Activated naive CD8-positive, alpha-beta T cell treated with anti-CD3 and anti-CD28 coated beads, Interleukin-2, amount 50 U/mL, for 24 hours (primary cell): ENCODE measurements around the gene ALDOC.

Source experiments
- ATAC-seq: fragments of 150-1000 bp; cut with Tn5 transposase; one replicate; pipeline ENCODE4 v1.10.0; 2021
- DNase-seq: peaks from one replicate; pipeline ENCODE4 v3.0.0; 2021
- H3K27ac Mint-ChIP-seq: one replicate; pipeline ENCODE4 v1.8.0; 2021; ENCODE audit warnings: mild to moderate bottlenecking, mixed read lengths
- H3K27me3 Mint-ChIP-seq: one replicate; pipeline ENCODE4 v1.8.0; 2021; ENCODE audit warnings: mixed read lengths
- H3K36me3 Mint-ChIP-seq: one replicate; pipeline ENCODE4 v1.8.0; 2021; ENCODE audit warnings: low read depth, mixed read lengths
- H3K4me1 Mint-ChIP-seq: one replicate; pipeline ENCODE4 v1.8.0; 2021; ENCODE audit warnings: mixed read lengths
- H3K4me3 Mint-ChIP-seq: one replicate; pipeline ENCODE4 v1.8.0; 2021; ENCODE audit warnings: mild to moderate bottlenecking, moderate library complexity, mixed read lengths
- H3K9me3 Mint-ChIP-seq: one replicate; pipeline ENCODE4 v1.8.0; 2021; ENCODE audit warnings: mixed read lengths

Gene ALDOC

GRCh38 chr17:28573966-28574480 is 2.7 kb downstream of the ALDOC start:
- H3K9me3 Mint-ChIP-seq, result no peaks in the 10 kb centered on the region
- peaks cover 47% of the 10 kb centered on the region for H3K4me1 Mint-ChIP-seq
- ATAC-seq (no peak), DNase-seq (no peak)
- H3K36me3 Mint-ChIP-seq, result peaks cover 30% of the 10 kb centered on the region
- H3K27me3 Mint-ChIP-seq, result no peaks in the 10 kb centered on the region
- no peak overlapping the region for H3K4me3 Mint-ChIP-seq
- H3K27ac Mint-ChIP-seq, result no peak overlapping the region

GRCh38 chr17:28573521-28573920 is 3.2 kb downstream of the ALDOC start:
- Mint-ChIP-seq H3K4me3 (no peak overlapping the region), H3K4me1 (peaks cover 49% of the 10 kb centered on the region), H3K27me3 (no peaks in the 10 kb centered on the region)

DNA sequence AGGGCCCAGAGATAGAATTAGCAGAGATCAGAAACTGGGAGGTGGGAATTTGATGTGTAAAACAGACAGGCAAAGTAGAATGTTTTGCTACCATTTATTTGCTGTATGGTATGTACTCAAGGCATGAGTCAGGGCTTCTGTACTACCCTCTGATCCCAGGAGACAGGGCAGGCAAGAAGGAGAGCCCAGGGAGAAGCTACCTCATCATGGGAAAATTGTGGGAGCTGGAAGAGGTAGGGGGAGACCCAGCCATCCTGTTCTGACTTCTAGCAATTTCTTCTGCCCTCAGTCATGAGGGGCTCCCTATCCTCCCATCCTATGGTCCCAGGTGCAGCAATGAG is 3.7 kb downstream of the ALDOC start:
- Mint-ChIP-seq H3K36me3 (peaks cover 32% of the 10 kb centered on the region), H3K9me3 (no peaks in the 10 kb centered on the region), H3K27me3 (no peaks in the 10 kb centered on the region), H3K27ac (no peak overlapping the region), H3K4me3 (no peak overlapping the region), H3K4me1 (peaks cover 53% of the 10 kb centered on the region)
- ATAC-seq (no peak), DNase-seq (no peak)

More at GRCh38 chr17:28573521-28573920, 3.2 kb downstream of the ALDOC start:
- Mint-ChIP-seq H3K27ac (no peak overlapping the region), H3K9me3 (no peaks in the 10 kb centered on the region), H3K36me3 (peaks cover 33% of the 10 kb centered on the region)
- ATAC-seq, result no peak
- no peak for DNase-seq

GRCh38 chr17:28572259-28573039 is 4.2 kb downstream of the ALDOC start:
- H3K9me3 Mint-ChIP-seq, result no peaks in the 10 kb centered on the region

DNA sequence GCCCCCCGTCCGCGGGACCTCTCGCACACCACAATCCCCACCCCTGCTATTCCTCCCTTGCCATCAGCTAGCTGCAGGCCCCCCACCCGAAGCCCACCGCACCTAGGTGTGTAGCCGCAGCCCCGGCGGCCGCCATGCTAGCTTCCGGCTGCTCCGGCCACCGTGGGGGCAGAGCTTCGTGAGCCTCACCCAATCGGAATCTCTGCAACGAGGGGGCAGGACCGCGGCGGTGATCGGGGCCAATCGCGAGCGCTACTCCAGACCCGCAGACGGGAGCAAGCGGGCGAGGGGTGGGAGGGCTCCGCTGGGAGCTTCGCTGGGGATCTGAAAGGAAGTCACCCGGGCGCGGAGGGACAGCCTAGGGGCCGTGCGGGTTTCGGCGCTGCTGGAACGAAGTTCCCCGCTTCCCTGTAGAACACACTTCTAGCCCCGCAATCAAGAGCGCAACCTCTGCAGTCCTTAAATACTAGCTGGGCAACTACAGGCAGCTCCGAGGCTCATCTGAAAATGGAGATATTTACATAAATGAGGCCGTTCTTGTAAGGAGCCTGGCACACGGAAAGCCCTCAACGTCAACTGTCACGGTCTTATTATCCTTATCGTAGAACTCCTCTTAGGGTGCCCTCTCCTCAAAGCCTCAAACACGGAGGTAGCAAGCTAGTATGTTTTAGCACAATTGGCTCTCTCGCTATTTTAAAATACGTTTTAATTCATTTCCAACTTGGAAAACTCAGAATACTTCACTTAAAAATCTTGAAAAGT is 5.2 kb downstream of the ALDOC start, which contains the start of gene PIGS:
Gene PIGS (minus strand): TSS at position 164 of the 762 bp plus-strand sequence. CDS start 28 bp downstream, at position 136.
- peaks cover 56% of the 10 kb centered on the region for H3K4me1 Mint-ChIP-seq
- ATAC-seq (peak; percentile 99), DNase-seq (peak; percentile 93)
- no peaks in the 10 kb centered on the region for H3K9me3 Mint-ChIP-seq
- H3K27me3 Mint-ChIP-seq, result no peaks in the 10 kb centered on the region
- peak within 1 kb of the TSS; percentile 93 for H3K27ac Mint-ChIP-seq
- peak within 1 kb of the TSS; percentile 94 for H3K4me3 Mint-ChIP-seq
- peaks cover 29% of the 10 kb centered on the region for H3K36me3 Mint-ChIP-seq

More at GRCh38 chr17:28572259-28573039, 4.2 kb downstream of the ALDOC start:
- H3K4me1 Mint-ChIP-seq, result peaks cover 58% of the 10 kb centered on the region
- H3K27me3 Mint-ChIP-seq, result no peaks in the 10 kb centered on the region
- H3K4me3 Mint-ChIP-seq, result peak overlapping the region; percentile 94
- peaks cover 29% of the 10 kb centered on the region for H3K36me3 Mint-ChIP-seq
- peak overlapping the region; percentile 93 for H3K27ac Mint-ChIP-seq
- ATAC-seq, result no peak
- DNase-seq, result no peak

GRCh38 chr17:28570716-28571360 is 5.9 kb downstream of the ALDOC start:
- peak; percentile 58 for DNase-seq
- peak overlapping the region; percentile 94 for H3K4me3 Mint-ChIP-seq
- peaks cover 26% of the 10 kb centered on the region for H3K36me3 Mint-ChIP-seq
- H3K9me3 Mint-ChIP-seq, result no peaks in the 10 kb centered on the region
- peak overlapping the region; percentile 93 for H3K27ac Mint-ChIP-seq
- no peaks in the 10 kb centered on the region for H3K27me3 Mint-ChIP-seq
- peak; percentile 37 for ATAC-seq
- peaks cover 49% of the 10 kb centered on the region for H3K4me1 Mint-ChIP-seq

DNA sequence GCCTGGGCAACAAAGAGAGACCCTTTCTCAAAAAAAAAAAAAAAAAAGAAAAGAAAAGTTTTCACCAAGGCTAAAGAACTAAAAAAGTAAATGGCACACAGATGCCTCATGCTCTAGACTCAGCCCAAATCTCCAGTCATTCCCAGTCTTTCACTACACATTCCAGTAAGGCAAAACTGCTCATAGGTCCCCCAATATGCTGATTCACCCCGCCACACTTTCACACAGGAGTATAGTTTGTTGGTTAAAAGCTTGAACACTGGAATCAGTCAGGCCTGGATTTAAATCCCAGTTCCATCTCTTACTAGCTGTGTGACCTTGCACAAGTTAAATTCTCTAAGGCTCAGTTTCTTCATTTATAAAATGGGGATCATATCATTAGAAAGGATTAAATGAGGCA is 7.2 kb downstream of the ALDOC start:
- H3K9me3 Mint-ChIP-seq, result no peaks in the 10 kb centered on the region
- no peak for DNase-seq
- H3K4me1 Mint-ChIP-seq, result peaks cover 53% of the 10 kb centered on the region
- peak overlapping the region; percentile 94 for H3K4me3 Mint-ChIP-seq
- H3K27ac Mint-ChIP-seq, result peak overlapping the region; percentile 2
- no peaks in the 10 kb centered on the region for H3K27me3 Mint-ChIP-seq
- peaks cover 23% of the 10 kb centered on the region for H3K36me3 Mint-ChIP-seq
- ATAC-seq, result no peak

DNA sequence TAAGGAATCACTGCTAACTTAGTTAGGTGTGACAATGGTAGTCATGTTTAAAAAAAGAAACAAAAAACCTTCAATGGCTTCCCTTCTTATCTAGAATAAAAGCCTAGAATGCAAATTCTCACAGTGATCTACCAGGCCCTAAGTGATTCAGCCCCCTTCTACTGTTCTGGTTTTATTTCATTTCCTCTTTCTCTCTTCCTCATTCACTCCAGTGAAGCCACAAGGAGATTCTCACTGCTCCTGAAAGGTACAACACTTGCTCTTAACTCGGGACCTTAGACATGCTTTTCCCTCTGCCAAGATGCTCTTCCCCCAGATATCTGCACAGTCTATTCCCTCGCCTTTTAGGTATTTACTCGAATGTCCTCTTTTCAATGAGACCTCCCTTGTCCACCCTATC is 9.1 kb downstream of the ALDOC start:
- Mint-ChIP-seq H3K27me3 (no peaks in the 10 kb centered on the region), H3K9me3 (no peaks in the 10 kb centered on the region), H3K4me1 (peaks cover 49% of the 10 kb centered on the region), H3K36me3 (peaks cover 28% of the 10 kb centered on the region), H3K27ac (no peak overlapping the region), H3K4me3 (no peak overlapping the region)
- no peak for DNase-seq
- no peak for ATAC-seq

- DNase-seq (no peak), ATAC-seq (no peak)
- no peak overlapping the region for H3K27ac Mint-ChIP-seq
- no peaks in the 10 kb centered on the region for H3K9me3 Mint-ChIP-seq
- peaks cover 17% of the 10 kb centered on the region for H3K4me1 Mint-ChIP-seq
- no peak overlapping the region for H3K4me3 Mint-ChIP-seq
- H3K27me3 Mint-ChIP-seq, result no peaks in the 10 kb centered on the region
- H3K36me3 Mint-ChIP-seq, result peaks cover 35% of the 10 kb centered on the region
Measured at GRCh38 chr17:28563475-28563874, 13.2 kb downstream of the ALDOC start.

GRCh38 chr17:28555022-28555421 is 21.7 kb downstream of the ALDOC start:
- DNase-seq (no peak), ATAC-seq (no peak)
- Mint-ChIP-seq H3K36me3 (peaks cover 47% of the 10 kb centered on the region), H3K4me3 (no peak overlapping the region), H3K4me1 (peaks cover 30% of the 10 kb centered on the region), H3K27ac (no peak overlapping the region), H3K9me3 (no peaks in the 10 kb centered on the region), H3K27me3 (no peaks in the 10 kb centered on the region)

GRCh38 chr17:28554565-28554964 is 22.1 kb downstream of the ALDOC start:
- H3K9me3 Mint-ChIP-seq, result no peaks in the 10 kb centered on the region
- H3K36me3 Mint-ChIP-seq, result peaks cover 43% of the 10 kb centered on the region
- ATAC-seq (no peak), DNase-seq (no peak)
- no peaks in the 10 kb centered on the region for H3K27me3 Mint-ChIP-seq
- no peak overlapping the region for H3K4me3 Mint-ChIP-seq
- H3K4me1 Mint-ChIP-seq, result peaks cover 35% of the 10 kb centered on the region
- H3K27ac Mint-ChIP-seq, result no peak overlapping the region

DNA sequence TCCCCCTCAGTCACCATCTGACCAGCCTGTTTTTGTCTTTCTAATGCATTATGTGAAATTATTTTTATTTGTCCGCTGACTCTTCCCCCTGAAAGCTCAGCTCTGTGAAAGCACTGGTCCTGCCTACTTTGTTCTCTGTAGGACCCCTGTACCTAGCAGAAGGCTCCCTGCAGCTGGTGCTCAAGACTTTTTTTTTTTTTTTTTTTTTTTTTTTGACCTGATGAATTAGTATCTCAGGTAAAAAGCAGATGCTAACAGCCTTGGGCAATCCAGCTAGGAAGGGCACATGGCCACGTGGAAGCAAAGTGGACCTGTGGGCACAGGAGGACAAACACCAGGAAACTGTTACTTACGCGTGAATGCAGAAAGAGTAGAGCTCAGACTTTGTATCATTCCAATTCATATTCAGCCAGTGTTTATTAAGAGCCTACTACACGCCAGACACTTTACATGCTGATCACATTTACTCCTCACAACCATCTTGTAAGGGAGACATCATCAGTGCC is 23.6 kb downstream of the ALDOC start:
- DNase-seq (no peak), ATAC-seq (no peak)
- H3K27ac Mint-ChIP-seq, result peak overlapping the region; percentile 66
- H3K4me1 Mint-ChIP-seq, result peaks cover 50% of the 10 kb centered on the region
- peak overlapping the region; percentile 86 for H3K4me3 Mint-ChIP-seq
- peaks cover 37% of the 10 kb centered on the region for H3K36me3 Mint-ChIP-seq
- no peaks in the 10 kb centered on the region for H3K9me3 Mint-ChIP-seq
- no peaks in the 10 kb centered on the region for H3K27me3 Mint-ChIP-seq

GRCh38 chr17:28552176-28552999 is 24.3 kb downstream of the ALDOC start, which contains the start of gene UNC119:
TSS of gene UNC119 (minus strand) at chr17:28552624. CDS start at chr17:28552557, 67 bp downstream.
- no peaks in the 10 kb centered on the region for H3K27me3 Mint-ChIP-seq
- H3K27ac Mint-ChIP-seq, result peak within 1 kb of the TSS; percentile 66
- H3K9me3 Mint-ChIP-seq, result no peaks in the 10 kb centered on the region
- peak within 1 kb of the TSS; percentile 86 for H3K4me3 Mint-ChIP-seq
- H3K4me1 Mint-ChIP-seq, result peaks cover 54% of the 10 kb centered on the region
- peak; percentile 77 for ATAC-seq
- H3K36me3 Mint-ChIP-seq, result peaks cover 34% of the 10 kb centered on the region
- peak; percentile 86 for DNase-seq
